HG03460 (cell line): ENCODE results near the gene ARHGEF11.

ENCODE experiments used
- ATAC-seq: cut with Tn5 transposase; IDR thresholded peaks from one replicate; pipeline ENCODE4 v1.9.1; 2021; ENCODE audit not compliant: unreplicated experiment

ARHGEF11 gene

DNA sequence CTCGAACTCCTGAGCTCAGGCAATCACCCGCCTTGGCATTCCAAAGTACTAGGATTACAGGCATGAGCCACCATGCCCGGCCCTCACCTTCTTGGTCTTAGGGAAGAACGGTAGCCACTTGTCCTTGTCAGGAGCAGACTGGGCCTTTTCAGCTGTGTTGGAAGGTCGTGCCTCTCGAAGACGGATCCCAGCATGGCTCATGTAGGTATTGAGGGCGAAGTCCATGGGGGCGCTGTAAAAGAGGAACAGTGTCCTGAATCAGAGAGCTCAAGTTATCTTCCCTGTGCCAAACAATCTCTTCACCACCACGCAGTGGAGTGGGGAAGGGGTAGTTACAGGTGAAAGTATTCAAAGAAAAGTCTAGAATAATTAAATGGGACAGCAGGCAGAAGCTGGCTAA lies 89.2 kb downstream of the ARHGEF11 start:
- no peak for ATAC-seq

DNA sequence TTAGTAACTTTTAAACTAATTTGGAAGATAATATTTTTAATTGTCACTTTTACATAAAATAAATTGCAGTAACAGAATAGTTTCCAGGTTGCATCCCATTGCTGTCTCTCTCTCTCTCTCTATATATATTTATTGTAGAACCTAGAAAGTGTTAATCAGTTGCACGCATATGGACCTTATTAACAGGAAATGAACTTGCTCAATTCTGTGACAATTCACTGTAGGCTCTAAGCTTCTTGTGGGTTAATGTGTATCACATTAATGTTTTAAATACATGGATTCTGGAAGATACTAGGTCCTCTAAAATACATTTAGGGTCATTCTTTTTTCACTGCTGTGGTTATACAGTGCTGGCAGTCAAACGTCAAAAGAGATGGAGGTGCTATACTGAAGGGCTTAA lies 92.0 kb downstream of the ARHGEF11 start:
- no peak for ATAC-seq

DNA sequence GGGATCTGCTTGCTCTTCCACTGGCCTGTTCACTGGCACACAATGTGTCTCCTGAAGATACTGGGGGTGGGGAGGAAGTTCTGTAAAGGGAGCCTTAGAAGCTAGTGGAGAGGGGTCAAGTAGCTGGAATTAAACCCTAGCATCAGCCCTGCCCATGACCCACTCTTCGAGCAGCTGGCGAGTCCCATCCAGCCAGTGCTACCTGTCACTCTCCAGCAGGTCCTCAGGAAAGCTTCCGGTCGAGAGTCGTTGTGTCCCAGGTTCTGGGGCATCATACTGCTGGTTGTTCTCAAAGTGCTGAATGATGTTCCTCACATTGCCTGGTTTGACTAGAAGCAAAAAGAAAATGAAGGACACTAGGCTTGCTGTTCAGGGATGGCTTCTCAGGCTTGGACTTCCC lies 94.2 kb downstream of the ARHGEF11 start:
- no peak for ATAC-seq

DNA sequence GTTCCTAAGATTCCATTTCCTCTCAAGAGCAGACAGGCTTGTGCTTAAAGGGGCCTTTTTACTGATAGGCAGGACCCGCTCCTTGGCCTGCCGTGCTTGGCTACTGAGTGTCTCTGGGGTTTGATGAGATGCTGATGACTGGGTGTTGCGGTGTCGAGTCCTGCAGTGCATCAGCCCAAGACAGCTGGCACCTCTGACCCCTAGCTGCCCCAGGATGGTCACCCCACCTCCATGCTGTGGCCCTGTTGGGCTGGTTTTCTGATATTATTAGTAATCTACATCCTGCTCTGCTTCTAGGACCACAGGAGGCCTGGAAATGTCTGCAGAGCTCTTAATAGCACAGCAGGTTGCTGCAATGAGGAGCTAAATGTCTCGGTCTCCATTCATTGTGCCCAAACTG lies 96.4 kb downstream of the ARHGEF11 start:
- no peak for ATAC-seq

DNA sequence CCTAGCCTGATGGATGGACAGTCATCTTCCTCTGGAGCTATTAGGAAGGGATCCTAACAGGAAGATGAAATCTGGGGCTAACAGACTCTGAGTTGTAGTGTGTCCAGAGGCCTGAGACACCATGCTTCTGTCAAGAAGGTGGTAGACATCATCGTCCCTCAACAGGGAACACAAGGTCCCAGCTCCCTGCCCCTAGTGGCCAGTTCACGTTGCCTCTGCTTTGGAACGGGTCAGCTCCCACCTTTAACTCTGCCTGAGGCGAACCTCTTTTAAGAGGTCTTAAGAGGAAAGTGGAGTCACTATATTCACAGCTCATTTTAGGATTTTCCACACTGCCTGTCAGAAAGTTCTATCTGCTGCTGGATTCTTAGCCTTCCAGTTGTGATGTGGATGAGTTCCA lies 96.8 kb downstream of the ARHGEF11 start:
- no peak for ATAC-seq

DNA sequence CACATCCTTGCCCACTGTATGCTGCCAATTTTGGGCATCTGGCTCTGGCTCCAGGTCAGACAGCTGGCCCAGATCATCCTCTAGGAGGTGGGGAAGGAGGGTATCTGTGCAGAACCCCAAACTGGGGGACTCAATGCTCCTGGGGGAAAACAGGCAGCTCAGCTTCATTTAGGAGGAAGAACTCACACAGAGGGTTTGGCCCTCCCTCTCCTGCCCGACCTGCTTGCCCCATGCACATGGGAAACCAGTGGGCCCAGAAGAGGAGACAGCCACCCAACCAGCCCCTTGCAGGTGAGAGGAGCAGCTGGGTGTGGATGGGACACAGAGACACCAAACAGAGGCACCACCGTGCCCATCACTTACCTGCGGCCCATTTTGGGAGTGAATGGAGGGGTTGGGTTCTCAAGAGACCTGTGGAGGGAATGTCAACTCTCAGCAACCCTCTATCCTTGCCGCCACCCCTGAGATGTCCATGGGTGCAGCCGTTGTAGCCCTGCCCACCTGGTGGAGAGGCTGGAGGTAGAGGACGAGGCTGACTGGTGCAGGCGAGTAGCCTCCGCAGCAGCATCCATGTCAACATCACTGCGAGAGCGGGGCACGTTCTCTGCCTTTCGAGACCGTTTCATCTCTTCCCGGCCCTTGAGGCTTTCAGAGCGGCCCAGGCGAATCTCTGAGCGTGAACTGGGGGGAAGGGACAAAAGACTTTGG lies 97.6 kb downstream of the ARHGEF11 start:
- no peak for ATAC-seq

DNA sequence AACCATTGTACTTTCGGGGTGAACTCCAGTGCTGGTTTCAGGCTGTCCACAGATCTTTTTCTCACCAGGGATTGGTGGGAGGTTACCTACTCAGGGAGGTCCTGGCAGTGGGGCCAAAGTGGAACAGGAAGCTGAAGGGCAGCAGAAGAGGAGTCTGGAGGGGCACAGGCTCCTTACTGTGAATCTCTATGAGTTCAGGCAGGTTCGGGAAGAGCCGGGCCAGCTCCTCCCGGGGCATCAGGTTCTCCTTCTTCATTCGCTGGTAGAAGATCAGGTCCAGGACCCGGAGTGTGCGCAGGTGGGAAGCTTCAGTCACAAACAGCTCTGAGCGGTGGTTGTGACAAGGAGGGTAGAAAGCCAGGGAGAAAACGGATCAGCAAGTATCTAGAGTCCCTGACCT lies 98.4 kb downstream of the ARHGEF11 start:
- no peak for ATAC-seq

DNA sequence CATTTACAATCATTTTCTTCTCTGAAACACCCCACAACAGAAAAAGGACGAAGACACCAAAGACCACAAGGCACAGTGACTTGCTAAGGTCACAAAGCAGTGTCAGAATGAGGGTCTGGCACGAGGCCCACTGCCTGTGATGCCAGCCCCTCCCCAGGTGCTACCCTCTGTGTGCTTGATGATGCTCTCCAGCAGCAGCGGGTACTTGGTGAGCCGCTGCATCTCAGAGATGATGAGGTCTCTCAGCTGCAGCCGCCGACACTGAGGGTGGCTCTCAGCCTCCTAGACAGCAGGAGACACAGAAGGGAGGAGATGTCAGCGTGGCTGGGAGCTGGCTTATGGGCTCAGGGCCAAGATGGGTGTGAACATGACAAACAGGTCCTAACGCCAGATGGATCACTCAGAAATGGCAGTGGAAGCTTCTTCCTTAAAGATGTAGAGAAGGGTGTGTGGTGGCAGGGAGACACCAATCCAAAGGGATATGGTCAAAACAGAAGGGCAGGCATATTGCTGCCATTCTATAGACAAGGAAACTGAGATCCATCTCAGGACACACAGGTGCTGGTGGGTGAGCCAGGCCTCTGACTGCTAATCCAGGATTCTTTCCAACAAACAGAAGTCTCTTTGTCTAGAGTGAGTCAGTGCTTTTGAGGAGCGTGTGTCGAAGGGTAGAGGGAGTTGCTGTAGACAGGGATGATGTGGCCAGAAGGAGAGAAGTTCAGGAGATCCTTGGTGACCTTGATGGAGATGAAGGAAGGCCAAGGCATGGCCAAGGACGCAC lies 99.5 kb downstream of the ARHGEF11 start:
- ATAC-seq = no peak

DNA sequence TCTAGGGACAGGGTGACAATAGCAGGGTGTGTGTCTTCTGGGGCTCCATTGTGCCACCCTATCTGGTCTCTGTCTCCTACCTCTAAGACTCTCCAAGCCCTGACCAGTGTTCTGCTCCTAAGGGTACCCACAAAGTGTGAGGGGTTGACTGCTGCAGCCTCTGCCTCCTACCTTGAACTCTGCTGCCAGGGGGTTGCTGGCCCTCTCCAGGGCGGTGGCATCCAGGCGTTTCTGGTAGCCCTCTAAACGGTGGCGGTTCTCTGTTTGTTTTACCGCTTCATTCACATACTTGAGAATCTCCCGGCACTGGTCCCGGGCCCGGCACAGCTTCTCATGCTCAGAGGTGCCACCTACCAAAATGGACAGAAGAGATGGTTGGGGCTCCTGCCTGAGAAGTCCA lies 100.7 kb downstream of the ARHGEF11 start:
- ATAC-seq = no peak

DNA sequence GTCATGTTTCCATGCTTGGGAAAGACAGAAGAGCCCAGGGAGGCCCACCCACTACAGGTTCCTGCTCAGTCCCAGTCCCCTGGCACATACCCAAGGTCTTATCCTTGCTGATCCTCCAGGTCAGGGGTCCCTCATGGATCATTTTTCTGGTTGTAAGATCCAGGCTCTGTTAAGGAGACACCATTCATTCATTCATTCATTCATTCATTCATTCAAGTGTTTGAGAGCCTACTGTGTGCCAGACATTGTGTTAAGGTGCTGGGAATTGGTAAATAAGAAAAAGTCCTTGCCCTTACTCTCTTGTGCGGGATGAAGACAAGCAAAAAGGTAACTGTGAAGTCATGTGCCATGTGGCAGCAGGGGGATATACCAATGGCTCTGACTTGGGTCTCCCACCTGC lies 101.3 kb downstream of the ARHGEF11 start:
- ATAC-seq = no peak

DNA sequence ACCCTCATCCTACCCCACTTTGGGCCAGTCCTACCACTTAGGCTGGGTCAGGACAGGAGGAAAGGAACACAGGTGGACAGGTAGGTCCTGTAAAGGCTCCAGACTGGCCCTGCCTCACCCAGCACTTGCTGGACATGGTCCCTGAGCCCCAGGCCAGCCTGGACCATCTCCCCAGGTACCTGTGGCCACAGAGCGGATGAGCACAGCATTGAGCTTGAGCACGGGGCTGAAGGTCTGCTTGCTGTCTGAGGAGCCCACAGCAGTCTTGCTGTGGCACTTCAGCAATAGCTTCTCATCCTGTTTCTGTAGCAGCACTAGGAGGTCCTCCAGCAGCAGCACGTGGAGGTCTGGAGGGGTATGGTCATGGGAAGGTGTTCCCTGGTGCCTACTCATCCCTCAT lies 101.8 kb downstream of the ARHGEF11 start:
- no peak for ATAC-seq

DNA sequence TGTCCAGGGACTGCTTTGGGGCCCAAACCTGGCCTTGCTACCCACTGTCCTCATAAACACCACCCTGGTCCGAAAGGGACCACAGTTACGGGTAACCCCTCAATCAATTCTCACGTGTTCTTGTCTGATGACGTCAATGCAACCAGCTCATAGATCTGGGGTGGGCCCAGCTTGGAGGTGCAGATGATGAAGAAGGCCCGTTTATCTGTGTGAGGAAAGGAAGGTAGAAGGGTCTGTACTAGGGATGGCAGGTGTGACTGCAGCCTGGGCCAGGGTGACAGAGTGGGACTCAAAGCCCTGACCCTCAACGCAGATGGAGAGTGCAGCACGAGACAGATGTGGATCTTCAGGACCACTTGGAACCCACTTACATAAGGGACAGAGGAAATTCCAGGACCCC lies 103.0 kb downstream of the ARHGEF11 start:
- no peak for ATAC-seq

DNA sequence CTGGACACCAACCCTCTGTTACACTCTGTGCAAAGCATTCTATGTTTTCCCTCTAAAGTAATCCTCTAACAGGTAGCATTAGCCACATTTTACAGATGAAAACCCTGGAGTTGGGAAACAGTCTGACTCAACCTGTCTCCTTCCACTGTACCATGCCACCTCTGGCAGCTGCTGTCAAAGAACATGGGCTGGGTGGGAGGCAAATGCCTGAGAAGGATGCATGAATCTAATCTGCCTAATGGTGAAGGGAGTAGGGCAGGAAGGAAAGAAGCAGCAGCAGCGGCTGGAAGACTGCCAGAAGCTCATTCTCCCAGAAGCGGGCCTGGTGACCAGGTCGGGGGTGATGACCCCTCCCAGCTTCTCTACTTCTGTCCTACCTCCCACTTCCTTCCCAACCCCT lies 103.4 kb downstream of the ARHGEF11 start:
- no peak for ATAC-seq

DNA sequence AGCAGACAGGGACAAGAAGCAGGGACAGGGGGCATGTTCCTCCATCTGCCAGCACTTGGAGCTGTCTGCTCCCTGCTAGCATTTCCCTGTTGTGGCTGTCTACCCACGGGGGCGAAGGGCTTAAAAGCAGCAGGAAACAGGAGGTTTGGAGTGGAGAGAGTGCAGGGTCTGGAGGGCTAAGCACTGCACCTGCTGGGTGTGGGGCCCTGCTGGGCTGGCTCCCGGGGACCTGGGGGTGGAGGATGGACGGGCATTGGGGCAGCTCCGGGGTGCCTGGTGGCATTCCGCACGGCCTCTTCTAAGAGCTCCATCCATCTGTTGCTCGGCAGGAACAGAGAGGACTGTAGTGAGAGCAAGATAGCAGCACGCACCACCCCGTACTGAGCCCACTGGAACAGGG lies 103.9 kb downstream of the ARHGEF11 start:
- ATAC-seq = no peak

DNA sequence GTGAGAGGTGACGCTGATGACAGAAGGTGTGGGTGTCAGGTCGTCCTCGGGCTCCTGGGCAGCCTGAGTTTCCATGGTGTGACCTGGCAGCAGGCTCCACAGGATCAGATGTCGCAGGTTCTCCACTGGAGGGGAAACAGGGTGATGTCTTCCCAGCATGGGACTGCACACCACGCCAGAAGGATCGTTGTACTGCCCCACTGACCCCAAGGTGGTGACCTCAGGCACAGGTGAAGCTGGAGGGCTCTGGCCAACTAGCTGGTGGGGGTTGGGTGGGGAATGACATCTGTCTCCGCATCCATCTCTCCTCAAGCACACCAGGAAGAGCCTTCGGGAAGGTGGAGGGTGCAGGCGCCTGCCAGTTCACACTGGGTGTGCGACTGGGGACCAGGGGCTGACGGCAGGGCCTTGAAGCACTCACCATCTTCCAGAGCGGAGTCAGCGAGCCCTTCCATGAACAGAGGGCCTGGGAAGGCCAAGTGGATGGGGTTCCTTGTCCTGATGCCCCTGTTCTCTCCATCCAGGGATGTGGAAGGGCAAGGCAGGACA lies 105.7 kb downstream of the ARHGEF11 start:
- no peak for ATAC-seq

DNA sequence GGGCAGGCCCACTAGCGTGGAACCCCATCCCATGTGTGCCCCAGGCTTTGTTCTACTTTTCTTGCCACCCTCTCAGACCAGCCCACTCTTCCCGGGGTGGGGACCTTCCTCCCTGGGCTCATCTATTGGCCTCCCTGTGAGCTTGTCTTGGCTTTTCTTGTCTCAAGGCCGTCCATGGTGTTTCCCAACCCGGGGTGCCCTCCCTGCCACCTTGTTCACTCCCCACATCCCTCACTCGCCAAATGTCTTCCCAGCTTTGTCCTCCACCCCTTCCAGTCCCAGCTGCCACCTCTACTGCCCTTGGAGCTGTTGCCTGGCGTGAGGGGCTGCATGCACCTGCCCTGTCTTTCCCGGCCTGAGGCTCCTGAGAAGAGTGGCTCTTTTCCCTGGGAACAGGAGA lies 106.7 kb downstream of the ARHGEF11 start:
- ATAC-seq = no peak

DNA sequence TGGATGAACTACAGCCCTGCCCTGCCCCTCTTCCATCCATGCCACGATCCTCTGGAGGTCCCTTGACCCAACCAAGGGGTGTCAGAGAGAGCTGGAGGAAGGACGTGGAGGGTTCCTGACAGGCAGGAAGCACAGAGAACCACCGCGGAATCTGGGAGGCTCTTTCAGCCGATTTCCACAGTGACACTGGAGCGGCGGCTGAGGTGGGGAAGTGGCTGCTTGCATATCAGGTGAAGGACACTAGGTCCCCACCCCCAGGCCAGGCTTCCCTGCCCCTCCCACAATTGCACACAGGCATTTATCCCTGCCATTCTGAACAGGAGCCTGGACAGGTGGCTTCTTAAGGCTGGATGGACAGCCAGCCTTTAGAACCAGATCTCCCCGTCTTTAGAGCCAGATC lies 107.7 kb downstream of the ARHGEF11 start:
- ATAC-seq = no peak

DNA sequence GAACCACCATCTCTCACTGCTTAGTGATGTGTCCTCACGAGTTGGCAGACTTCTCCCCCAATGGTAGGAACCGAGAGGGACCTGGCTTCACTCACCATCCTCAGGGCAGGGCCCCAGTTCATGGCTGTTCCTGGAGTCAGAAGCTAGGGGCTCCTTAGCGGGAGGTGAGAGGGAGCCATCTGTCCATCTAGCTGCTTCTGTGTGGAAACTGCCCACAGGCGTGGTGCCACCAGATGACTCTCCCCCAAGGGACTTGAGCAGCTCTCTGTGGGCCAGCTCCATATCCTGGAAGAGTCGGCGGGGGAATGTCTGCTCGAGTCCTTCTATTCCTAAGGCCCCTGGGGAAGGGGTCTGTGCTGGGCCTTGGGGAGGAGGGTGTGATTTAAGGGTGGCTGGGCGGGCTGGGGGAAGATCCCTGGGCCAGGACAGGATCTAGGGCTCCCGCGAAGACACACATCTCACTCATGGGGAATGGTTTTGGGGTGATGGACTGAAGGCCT lies 108.8 kb downstream of the ARHGEF11 start:
- ATAC-seq = no peak

DNA sequence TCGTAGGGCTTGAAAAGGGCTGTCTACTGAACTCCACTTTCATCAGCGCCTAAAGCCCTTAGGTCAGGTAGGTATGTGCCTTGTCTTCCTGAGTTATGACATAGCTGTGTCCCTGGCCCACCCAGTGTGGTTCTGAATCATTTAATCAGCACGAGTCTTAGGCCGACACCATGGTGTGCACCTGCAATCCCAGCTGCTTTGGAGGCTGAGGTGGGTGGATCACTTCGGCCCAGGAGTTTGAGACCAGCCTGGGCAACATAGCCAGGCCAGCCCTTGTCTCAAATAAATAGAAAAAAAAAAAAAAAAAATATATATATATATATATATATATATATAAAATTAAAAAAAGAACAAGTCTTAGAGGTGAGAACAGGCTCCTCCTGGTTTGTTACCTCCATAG lies 109.4 kb downstream of the ARHGEF11 start:
- ATAC-seq = no peak

DNA sequence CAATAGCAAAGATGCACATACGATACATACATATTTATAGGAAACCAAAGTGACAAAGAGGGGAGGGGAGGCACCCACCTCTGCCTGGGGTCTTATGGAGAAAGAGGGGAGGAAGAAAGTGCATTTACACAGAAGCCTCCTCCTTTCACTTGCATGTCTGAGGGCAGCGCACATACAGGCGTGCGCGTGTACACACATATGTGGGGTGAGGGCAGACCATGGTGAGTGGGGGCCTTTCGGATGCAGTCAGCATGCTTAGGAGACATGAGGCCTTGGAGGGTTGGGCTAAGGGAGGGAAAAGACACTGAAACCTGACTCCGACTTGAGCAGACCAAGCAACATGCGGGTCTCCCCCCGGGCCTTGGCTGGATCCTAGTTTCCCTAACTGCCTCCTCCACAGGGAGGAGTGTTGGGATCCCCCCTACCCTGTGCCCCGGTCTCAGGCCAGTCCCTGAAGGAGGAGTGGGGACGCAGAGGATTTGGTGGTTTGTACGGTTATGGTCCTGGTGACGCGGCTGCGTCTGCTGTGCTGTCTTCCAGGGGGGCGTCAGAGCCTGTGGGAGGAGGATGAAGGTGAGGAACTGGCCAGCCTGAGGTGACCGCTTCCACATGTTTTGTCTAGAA lies 109.9 kb downstream of the ARHGEF11 start:
- ATAC-seq = no peak

DNA sequence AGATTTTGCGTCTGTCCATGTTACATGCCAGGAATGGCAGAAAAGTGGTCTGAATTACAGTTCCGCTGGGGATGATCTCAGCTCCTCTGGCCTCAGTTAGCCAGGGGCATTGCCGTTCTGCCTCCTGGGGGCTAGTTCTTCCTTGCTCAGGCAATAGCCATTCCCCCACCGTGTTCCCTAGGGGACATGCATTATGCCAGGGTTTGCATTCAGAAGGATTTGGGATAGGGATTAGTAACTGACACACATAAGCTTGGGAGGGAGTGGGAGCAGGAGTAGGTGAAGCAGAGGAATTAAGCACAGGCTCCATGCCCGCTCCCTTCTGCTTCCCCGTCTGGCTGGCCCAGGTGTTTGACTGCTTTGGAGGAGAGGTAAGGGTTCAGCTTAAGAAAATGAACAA lies 112.4 kb downstream of the ARHGEF11 start:
- no peak for ATAC-seq
